H9 (cell line): ENCODE data around the gene CHL1. TPM values are rescaled to one million over a fixed set of nuclear protein-coding genes. Genes with fewer than 3 reads are reported as not detected.

Experiments
- DNase-seq: peaks from one replicate; pipeline ENCODE4 v3.0.0-alpha.2; 2017
- H2AFZ ChIP-seq: one replicate; pipeline ENCODE4 v1.6.1; 2013; ENCODE audit warnings: mild to moderate bottlenecking, low read length, control low read depth, moderate library complexity
- H2AK5ac ChIP-seq: 2 replicates; pipeline ENCODE4 v1.6.1; 2013; ENCODE audit warnings: low read length, control low read depth, mixed read lengths; ENCODE audit not compliant: insufficient read length
- H2BK120ac ChIP-seq: one replicate; pipeline ENCODE4 v1.6.1; 2013; ENCODE audit warnings: low read depth, mild to moderate bottlenecking, low read length, control low read depth, inconsistent platforms; ENCODE audit not compliant: poor library complexity, severe bottlenecking
- H2BK12ac ChIP-seq: 2 replicates; pipeline ENCODE4 v1.6.1; 2013; ENCODE audit warnings: low read length, control low read depth, mixed read lengths, low read depth; ENCODE audit not compliant: insufficient read length
- H2BK15ac ChIP-seq: 2 replicates; pipeline ENCODE4 v1.6.1; 2013; ENCODE audit warnings: low read depth, low read length, control low read depth
- H2BK20ac ChIP-seq: one replicate; pipeline ENCODE4 v1.6.1; 2013; ENCODE audit warnings: low read depth, mild to moderate bottlenecking, low read length, control low read depth, inconsistent platforms; ENCODE audit not compliant: poor library complexity, severe bottlenecking
- H2BK5ac ChIP-seq: 2 replicates; pipeline ENCODE4 v1.6.1; 2013; ENCODE audit warnings: low read length, control low read depth, mixed read lengths; ENCODE audit not compliant: insufficient read length
- H3K14ac ChIP-seq: 2 replicates; pipeline ENCODE4 v1.6.1; 2013; ENCODE audit warnings: low read length, control low read depth; ENCODE audit not compliant: insufficient read depth
- H3K18ac ChIP-seq: 2 replicates; pipeline ENCODE4 v1.6.1; 2013; ENCODE audit warnings: low read depth, mild to moderate bottlenecking, mixed read lengths, low read length, control low read depth; ENCODE audit not compliant: insufficient read length
- H3K23ac ChIP-seq: 2 replicates; pipeline ENCODE4 v1.6.1; 2013; ENCODE audit warnings: low read length, control low read depth, mixed read lengths, low read depth; ENCODE audit not compliant: insufficient read length
- H3K23me2 ChIP-seq: 2 replicates; pipeline ENCODE4 v1.6.1; 2013; ENCODE audit warnings: low read depth, mild to moderate bottlenecking, mixed read lengths, low read length, control low read depth; ENCODE audit not compliant: insufficient read length, poor library complexity, severe bottlenecking
- H3K27ac ChIP-seq: 2 replicates; pipeline ENCODE4 v1.5.1; 2013; ENCODE audit warnings: low read length, control low read depth, mixed read lengths, low read depth; ENCODE audit not compliant: insufficient read length
- H3K27me3 ChIP-seq: 2 replicates; pipeline ENCODE4 v1.6.1; 2013; ENCODE audit warnings: low read length, control low read depth, inconsistent platforms; ENCODE audit not compliant: insufficient read depth
- H3K4ac ChIP-seq: 2 replicates; pipeline ENCODE4 v1.6.1; 2013; ENCODE audit warnings: low read depth, mild to moderate bottlenecking, control low read depth, inconsistent platforms, low read length, moderate library complexity
- H3K4me1 ChIP-seq: 2 replicates; pipeline ENCODE4 v1.6.1; 2013; ENCODE audit warnings: low read length, control low read depth, inconsistent platforms; ENCODE audit not compliant: insufficient read depth
- H3K4me2 ChIP-seq: 2 replicates; pipeline ENCODE4 v1.6.1; 2013; ENCODE audit warnings: low read length, control low read depth, mixed read lengths; ENCODE audit not compliant: insufficient read length, insufficient read depth
- H3K56ac ChIP-seq: 2 replicates; pipeline ENCODE4 v1.6.1; 2013; ENCODE audit warnings: low read depth, mild to moderate bottlenecking, mixed read lengths, low read length, control low read depth; ENCODE audit not compliant: insufficient read length
- H3K79me1 ChIP-seq: 2 replicates; pipeline ENCODE4 v1.6.1; 2013; ENCODE audit warnings: low read depth, mild to moderate bottlenecking, moderate library complexity, low read length, control low read depth, inconsistent platforms; ENCODE audit not compliant: insufficient read depth, poor library complexity, severe bottlenecking
- H3K79me2 ChIP-seq: 2 replicates; pipeline ENCODE4 v1.6.1; 2013; ENCODE audit warnings: low read length, control low read depth, inconsistent platforms; ENCODE audit not compliant: insufficient read depth
- H3K9ac ChIP-seq: 2 replicates; pipeline ENCODE4 v1.6.1; 2013; ENCODE audit warnings: low read length, control low read depth, mixed read lengths; ENCODE audit not compliant: insufficient read length; ENCODE audit errors: extremely low read depth
- H3K9me3 ChIP-seq: one replicate; pipeline ENCODE4 v1.6.1; 2013; ENCODE audit warnings: low read depth, low read length, inconsistent platforms; ENCODE audit not compliant: control insufficient read depth
- H3T11ph ChIP-seq: one replicate; pipeline ENCODE4 v1.6.1; 2013; ENCODE audit warnings: mild to moderate bottlenecking, low read length, control low read depth, inconsistent platforms
- H4K20me1 ChIP-seq: one replicate; pipeline ENCODE4 v1.6.1; 2013; ENCODE audit not compliant: control insufficient read depth, insufficient read length, insufficient read depth
- H4K5ac ChIP-seq: 2 replicates; pipeline ENCODE4 v1.6.1; 2013; ENCODE audit warnings: low read depth, mild to moderate bottlenecking, mixed read lengths, low read length, control low read depth; ENCODE audit not compliant: insufficient read length
- H4K8ac ChIP-seq: replicated peaks from 2 replicates; pipeline ENCODE4 v1.6.1; 2013; ENCODE audit warnings: low read length, control low read depth, mixed read lengths, low read depth; ENCODE audit not compliant: insufficient read length
- H4K91ac ChIP-seq: 2 replicates; pipeline ENCODE4 v1.6.1; 2013; ENCODE audit warnings: low read depth, mild to moderate bottlenecking, moderate library complexity, mixed read lengths, low read length, control low read depth; ENCODE audit not compliant: insufficient read length
- H3K27ac Mint-ChIP-seq, 3 experiments: 2 replicates in 2 of 3; 3 replicates in 1 of 3; pipeline ENCODE4 v1.8.0; 2020 to 2021; ENCODE audit warnings: mixed read lengths in 3 of 3, mild to moderate bottlenecking in 1 of 3, moderate library complexity in 1 of 3
- H3K27me3 Mint-ChIP-seq: 2 replicates; pipeline ENCODE4 v1.8.0; 2021; ENCODE audit warnings: low read depth, mild to moderate bottlenecking, moderate library complexity, mixed read lengths
- H3K36me3 Mint-ChIP-seq, 3 experiments: 2 replicates in 2 of 3; 3 replicates in 1 of 3; pipeline ENCODE4 v1.8.0; 2020 to 2021; ENCODE audit warnings: low read depth in 3 of 3, mixed read lengths in 3 of 3; ENCODE audit not compliant: insufficient read depth in 1 of 3
- H3K4me1 Mint-ChIP-seq, 2 experiments: 2 replicates each; pipeline ENCODE4 v1.8.0; 2020; ENCODE audit warnings: mixed read lengths in 2 of 2
- H3K4me3 Mint-ChIP-seq, 2 experiments: 2 replicates in 1 of 2; 3 replicates in 1 of 2; pipeline ENCODE4 v1.8.0; 2020 to 2021; ENCODE audit warnings: mild to moderate bottlenecking in 2 of 2, mixed read lengths in 2 of 2, moderate library complexity in 1 of 2
- H3K9me3 Mint-ChIP-seq, 2 experiments: 2 replicates in 1 of 2; 3 replicates in 1 of 2; pipeline ENCODE4 v1.8.0; 2020; ENCODE audit warnings: mild to moderate bottlenecking in 2 of 2, mixed read lengths in 2 of 2, moderate library complexity in 1 of 2
- WGBS: extraction: QIAGEN DNeasy Blood & Tissue Kit; methylation state at CpG from one replicate; pipeline ENCODE4 v1.1.7; 2013; ENCODE audit warnings: missing lambda C conversion rate, low lambda C conversion rate, mixed read lengths; ENCODE audit not compliant: insufficient read length; ENCODE audit errors: extremely low coverage; 5-methylcytosine and 5-hydroxymethylcytosine counted together
- total RNA-seq: library from RNA; stranded (reverse); gene quantifications from 2 replicates; pipeline ENCODE4 v1.2.1, GENCODE V29; 2021
- TF ChIP-seq, protein P1 (sequence below): fragments of 200-600 bp; sonication (generic); conservative IDR thresholded peaks from 3 replicates; pipeline ENCODE4 v1.8.0; 2021; ENCODE audit warnings: antibody characterized with exemption, mild to moderate bottlenecking

Gene CHL1
- total RNA-seq, 1 experiment from 2014 or later: not detected

- DNase-seq: no peak
- WGBS: no CpG with 5 or more reads among the region's 1 CpG
- H4K8ac ChIP-seq: no peak overlapping the region
- H2AK5ac ChIP-seq: no peak overlapping the region
- no peaks in the 10 kb centered on the region; the same call in 1 of the 2 replicates for H3K27me3 ChIP-seq
- no peak overlapping the region for H3K4ac ChIP-seq
- H3K4me3 Mint-ChIP-seq: no peak overlapping the region
- no peak overlapping the region for H3K14ac ChIP-seq
- no peaks in the 10 kb centered on the region for H3K23me2 ChIP-seq
- H3K9ac ChIP-seq: no peak overlapping the region
- no peak overlapping the region for H3K23ac ChIP-seq
- no peak overlapping the region for H2BK15ac ChIP-seq
- H3K79me2 ChIP-seq: no peaks in the 10 kb centered on the region
- H3K27me3 Mint-ChIP-seq: no peaks in the 10 kb centered on the region; the same call in 1 of the 2 replicates
- no peak overlapping the region for H3K4me2 ChIP-seq
- no peak overlapping the region for H2BK12ac ChIP-seq
- no peak overlapping the region for H2BK20ac ChIP-seq
- H4K91ac ChIP-seq: no peak overlapping the region
- no peaks in the 10 kb centered on the region for H3K79me1 ChIP-seq
- no peak overlapping the region for H3T11ph ChIP-seq
- no peaks in the 10 kb centered on the region for H3K36me3 Mint-ChIP-seq
- no peak overlapping the region for H3K18ac ChIP-seq
- H4K20me1 ChIP-seq: no peaks in the 10 kb centered on the region
- TF ChIP-seq, protein P1, sequence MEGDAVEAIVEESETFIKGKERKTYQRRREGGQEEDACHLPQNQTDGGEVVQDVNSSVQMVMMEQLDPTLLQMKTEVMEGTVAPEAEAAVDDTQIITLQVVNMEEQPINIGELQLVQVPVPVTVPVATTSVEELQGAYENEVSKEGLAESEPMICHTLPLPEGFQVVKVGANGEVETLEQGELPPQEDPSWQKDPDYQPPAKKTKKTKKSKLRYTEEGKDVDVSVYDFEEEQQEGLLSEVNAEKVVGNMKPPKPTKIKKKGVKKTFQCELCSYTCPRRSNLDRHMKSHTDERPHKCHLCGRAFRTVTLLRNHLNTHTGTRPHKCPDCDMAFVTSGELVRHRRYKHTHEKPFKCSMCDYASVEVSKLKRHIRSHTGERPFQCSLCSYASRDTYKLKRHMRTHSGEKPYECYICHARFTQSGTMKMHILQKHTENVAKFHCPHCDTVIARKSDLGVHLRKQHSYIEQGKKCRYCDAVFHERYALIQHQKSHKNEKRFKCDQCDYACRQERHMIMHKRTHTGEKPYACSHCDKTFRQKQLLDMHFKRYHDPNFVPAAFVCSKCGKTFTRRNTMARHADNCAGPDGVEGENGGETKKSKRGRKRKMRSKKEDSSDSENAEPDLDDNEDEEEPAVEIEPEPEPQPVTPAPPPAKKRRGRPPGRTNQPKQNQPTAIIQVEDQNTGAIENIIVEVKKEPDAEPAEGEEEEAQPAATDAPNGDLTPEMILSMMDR: no peak
- H3K56ac ChIP-seq: no peak overlapping the region
- no peak overlapping the region for H2BK120ac ChIP-seq
- H3K27ac Mint-ChIP-seq: no peak overlapping the region
- H3K4me1 Mint-ChIP-seq: no peaks in the 10 kb centered on the region
- H4K5ac ChIP-seq: no peak overlapping the region
- H2BK5ac ChIP-seq: no peak overlapping the region
- no peaks in the 10 kb centered on the region for H3K4me1 ChIP-seq
- no peaks in the 10 kb centered on the region for H3K9me3 ChIP-seq
- no peaks in the 10 kb centered on the region for H3K9me3 Mint-ChIP-seq
- H3K27ac ChIP-seq: no peak overlapping the region
- no peak overlapping the region for H2AFZ ChIP-seq
These were observed 36.6 kb upstream of the CHL1 start for GRCh38 chr3:159974-160373.
